Omental fat pad (tissue), 4 donors: ENCODE measurements around the gene SMPD3. TPM values are rescaled to one million over a fixed set of nuclear protein-coding genes. Genes with fewer than 3 reads are reported as not detected.

Experiments
- ATAC-seq: fragments of 150-250 bp; one replicate; pipeline ENCODE4 v1.9.1; 2016; ENCODE audit warnings: mild to moderate bottlenecking, moderate library complexity; ENCODE audit not compliant: low FRiP score
- DNase-seq: peaks from one replicate; pipeline ENCODE4 v3.0.0-alpha.2; 2019; ENCODE audit warnings: low spot score
- CTCF ChIP-seq, 3 donors: fragments of 450-650 bp; IDR thresholded peaks; one replicate each; pipeline ENCODE4 v1.5.1; 2016 to 2017; ENCODE audit warnings: antibody characterized with exemption in 3 of 3, mild to moderate bottlenecking in 3 of 3, moderate library complexity in 2 of 3
- total RNA-seq, 4 donors: library from RNA; depleted of rRNA; stranded (reverse); fragments of >200 nt; gene quantifications; one replicate each; pipeline ENCODE4 v1.1.0, GENCODE V29; 2016

SMPD3 gene
- total RNA-seq, 4 donors from 2014 or later: 0.63 to 44.8 (median 8.1) TPM

GRCh38 chr16:68458551-68458950 lies 10.2 kb upstream of the SMPD3 start:
- DNase-seq: no peak
- no peak for ATAC-seq
- no peak for TF ChIP-seq CTCF (IDR thresholded peaks at IDR 0.05)

- no peak for TF ChIP-seq CTCF (IDR thresholded peaks at IDR 0.05)
- DNase-seq (no peak), ATAC-seq (no peak)
These were observed 9.8 kb upstream of the SMPD3 start for GRCh38 chr16:68458101-68458500.

DNA sequence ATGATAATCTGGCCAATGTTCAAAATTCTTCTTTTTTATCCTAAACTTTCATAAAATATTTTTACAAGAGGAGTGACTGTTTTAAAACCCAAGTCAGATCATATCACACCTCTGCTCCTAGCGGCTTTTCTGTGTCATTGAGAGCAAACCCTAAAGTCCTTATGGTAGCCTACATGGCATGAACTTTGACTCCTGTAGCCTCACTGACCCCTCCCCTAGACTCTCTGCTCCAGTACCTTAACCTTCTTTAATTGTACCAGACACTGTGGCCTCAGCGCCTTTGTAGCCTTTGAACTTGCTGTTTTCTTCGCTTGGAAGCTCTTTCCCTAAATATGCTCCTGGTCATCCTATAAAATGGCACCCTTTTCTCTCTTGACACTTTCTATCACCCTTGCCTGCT lies 7.3 kb upstream of the SMPD3 start:
- DNase-seq (no peak), ATAC-seq (no peak)
- TF ChIP-seq CTCF (IDR thresholded peaks at IDR 0.05): no peak

GRCh38 chr16:68454920-68455435 lies 6.7 kb upstream of the SMPD3 start:
- ATAC-seq: no peak
- no peak for DNase-seq
- no peak for TF ChIP-seq CTCF (IDR thresholded peaks at IDR 0.05)

- TF ChIP-seq CTCF (IDR thresholded peaks at IDR 0.05): no peak
- DNase-seq: no peak
- ATAC-seq: no peak
These were observed 5.5 kb upstream of the SMPD3 start for GRCh38 chr16:68453816-68454215.

- DNase-seq: no peak
- no peak for ATAC-seq
These were observed 3.9 kb upstream of the SMPD3 start for GRCh38 chr16:68452176-68452575.

More at GRCh38 chr16:68452176-68452575, 3.9 kb upstream of the SMPD3 start:
- no peak for TF ChIP-seq CTCF (IDR thresholded peaks at IDR 0.05)
